Endothelial cell of umbilical vein (primary cell): Measurements from ENCODE around the gene XPNPEP1.

Experiments
- CTCF ChIP-seq, 2 donors: IDR thresholded peaks; 1 replicate in 1 of 2; 2 replicates in 1 of 2; pipeline ENCODE4 v1.5.1; 2011; ENCODE audit warnings: low read length in 2 of 2, mild to moderate bottlenecking in 2 of 2, moderate library complexity in 2 of 2, control low read depth in 1 of 2, inconsistent platforms in 1 of 2, low read depth in 1 of 2; ENCODE audit not compliant: insufficient read depth in 1 of 2; ENCODE audit errors: extremely low read depth in 1 of 2
- EZH2 ChIP-seq: IDR thresholded peaks from 2 replicates; pipeline ENCODE4 v1.6.1; 2012; ENCODE audit warnings: borderline replicate concordance, low read depth, mild to moderate bottlenecking, moderate library complexity, low read length, inconsistent platforms; ENCODE audit not compliant: severe bottlenecking
- GATA2 ChIP-seq: IDR thresholded peaks from 2 replicates; pipeline ENCODE4 v1.7.0; 2011; ENCODE audit warnings: low read depth, mild to moderate bottlenecking, moderate library complexity, mixed read lengths, low read length; ENCODE audit not compliant: insufficient read length, insufficient read depth
- JUN ChIP-seq: IDR thresholded peaks from 2 replicates; pipeline ENCODE4 v1.6.1; 2011; ENCODE audit warnings: borderline replicate concordance, low read depth; ENCODE audit not compliant: insufficient read length, insufficient read depth
- MAX ChIP-seq: IDR thresholded peaks from 2 replicates; pipeline ENCODE4 v1.6.1; 2011; ENCODE audit not compliant: insufficient read depth, insufficient read length
- MYC ChIP-seq: IDR thresholded peaks from one replicate; pipeline ENCODE4 v1.6.1; 2011; ENCODE audit warnings: mild to moderate bottlenecking, low read depth, low read length
- POLR2A ChIP-seq: IDR thresholded peaks from 2 replicates; pipeline ENCODE4 v1.6.1; 2012; ENCODE audit warnings: low read depth, mild to moderate bottlenecking, control low read depth, low read length
- POLR2AphosphoS5 ChIP-seq: IDR thresholded peaks from 2 replicates; pipeline ENCODE4 v1.6.1; 2012; ENCODE audit warnings: low read depth, mild to moderate bottlenecking, control low read depth, low read length, moderate library complexity; ENCODE audit not compliant: insufficient read depth

GRCh38 chr10:109971634-109972033, 48.3 kb upstream of the XPNPEP1 start:
- no peak for TF ChIP-seq CTCF (IDR thresholded peaks at IDR 0.05; ENCODE audit: extremely low read depth in 1 of 2, insufficient read depth in 1 of 2, low read depth in 1 of 2, low read length in 2 of 2)
- no peak for TF ChIP-seq POLR2A
- TF ChIP-seq MAX: no peak
- no peak for TF ChIP-seq EZH2
- no peak for TF ChIP-seq JUN
- TF ChIP-seq MYC: no peak
- TF ChIP-seq GATA2: no peak
- TF ChIP-seq POLR2AphosphoS5: no peak
